Measurements from ENCODE around the gene XPNPEP2. TPM values are rescaled to one million over a fixed set of nuclear protein-coding genes. Genes with fewer than 3 reads are reported as not detected.

XPNPEP2 gene
- total RNA-seq, 1 experiment from 2014 or later: not detected

DNA sequence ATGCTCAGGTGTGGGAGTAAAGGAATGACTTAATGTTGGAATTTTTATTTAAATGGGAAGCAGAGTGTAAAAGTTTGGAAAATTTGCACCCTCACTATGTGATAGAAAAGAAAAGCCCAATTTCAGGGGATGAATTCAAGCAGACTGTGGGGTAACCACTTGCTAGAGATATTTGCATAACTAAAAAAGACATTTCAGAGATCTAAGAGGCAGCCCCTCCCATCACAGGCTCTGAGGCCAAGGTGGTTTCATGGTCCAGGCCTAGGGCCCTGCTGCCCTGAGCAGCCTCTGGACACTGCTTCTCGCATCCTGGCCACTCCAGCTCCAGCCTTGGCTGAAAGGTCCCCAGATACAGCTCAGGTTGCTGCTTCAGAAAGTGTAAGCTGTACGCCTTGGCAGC, 5.9 kb upstream of the XPNPEP2 start:
- ChIA-PET CTCF (no interaction called here), POLR2A (ENCODE audit: unreplicated experiment) (no interaction called here)
- no peak overlapping the region for H3K27ac ChIP-seq
- DNase-seq: no peak
- H3K27me3 ChIP-seq (ENCODE audit: insufficient read depth, low read depth): peaks cover 5% of the 10 kb centered on the region; the same call in 1 of the 2 replicates
- H3K9me2 ChIP-seq (ENCODE audit: insufficient read depth): no peaks in the 10 kb centered on the region
- H3F3A ChIP-seq (ENCODE audit: insufficient read depth, low read depth): no peaks in the 10 kb centered on the region
- intact Hi-C loops (cut with micrococcal nuclease; ENCODE audit: unreplicated experiment): no loop called here
- no peaks in the 10 kb centered on the region for H3K36me3 ChIP-seq (ENCODE audit: low read depth)
- no peaks in the 10 kb centered on the region for H3K79me2 ChIP-seq (ENCODE audit: low read depth)
- no peak overlapping the region for H3K4me2 ChIP-seq
- H3K9me3 ChIP-seq (ENCODE audit: insufficient read depth, low read depth): peaks cover 3% of the 10 kb centered on the region; the same call in 1 of the 2 replicates
- H3K4me1 ChIP-seq (replicated peaks; ENCODE audit: insufficient read depth): peaks cover 5% of the 10 kb centered on the region
- no peak overlapping the region for H2AFZ ChIP-seq
- H4K20me1 ChIP-seq (ENCODE audit: insufficient read depth): no peaks in the 10 kb centered on the region
- TF ChIP-seq CTCF (conservative IDR thresholded peaks at IDR 0.05) (no peak), EZH2 (IDR thresholded peaks at IDR 0.05; ENCODE audit: low read depth) (no peak)
- no peak overlapping the region for H3K4me3 ChIP-seq
- no TSS peak for BruUV-seq (replicated peaks)

- Histone ChIP-seq H2AFZ (no peak overlapping the region), H3F3A (ENCODE audit: insufficient read depth, low read depth) (peaks cover 3% of the 10 kb centered on the region; the same call in 1 of the 2 replicates), H3K9me2 (ENCODE audit: insufficient read depth) (no peaks in the 10 kb centered on the region), H3K4me1 (replicated peaks; ENCODE audit: insufficient read depth) (peaks cover 8% of the 10 kb centered on the region), H3K27me3 (ENCODE audit: insufficient read depth, low read depth) (peaks cover 5% of the 10 kb centered on the region; the same call in 1 of the 2 replicates), H3K4me2 (no peak overlapping the region), H3K27ac (no peak overlapping the region), H3K9me3 (ENCODE audit: insufficient read depth, low read depth) (peaks cover 3% of the 10 kb centered on the region; the same call in 1 of the 2 replicates), H4K20me1 (ENCODE audit: insufficient read depth) (no peaks in the 10 kb centered on the region), H3K36me3 (ENCODE audit: low read depth) (no peaks in the 10 kb centered on the region), H3K79me2 (ENCODE audit: low read depth) (no peaks in the 10 kb centered on the region), H3K4me3 (no peak overlapping the region)
- DNase-seq: no peak
- TF ChIP-seq EZH2 (IDR thresholded peaks at IDR 0.05; ENCODE audit: low read depth): no peak
- TF ChIP-seq CTCF (conservative IDR thresholded peaks at IDR 0.05): no peak
- ChIA-PET CTCF (no interaction called here), POLR2A (ENCODE audit: unreplicated experiment) (no interaction called here)
- intact Hi-C loops (cut with micrococcal nuclease; ENCODE audit: unreplicated experiment): no loop called here
- BruUV-seq (replicated peaks): no TSS peak
Measured at GRCh38 chrX:129733335-129733734, 5.4 kb upstream of the XPNPEP2 start.

- Histone ChIP-seq H3F3A (ENCODE audit: insufficient read depth, low read depth) (peaks cover 7% of the 10 kb centered on the region; the same call in 1 of the 2 replicates), H3K27me3 (ENCODE audit: insufficient read depth, low read depth) (peaks cover 5% of the 10 kb centered on the region; the same call in 1 of the 2 replicates), H3K4me1 (replicated peaks; ENCODE audit: insufficient read depth) (peaks cover 17% of the 10 kb centered on the region), H3K4me3 (no peak overlapping the region), H3K36me3 (ENCODE audit: low read depth) (no peaks in the 10 kb centered on the region), H3K9me2 (ENCODE audit: insufficient read depth) (no peaks in the 10 kb centered on the region), H2AFZ (no peak overlapping the region), H3K4me2 (no peak overlapping the region), H3K79me2 (ENCODE audit: low read depth) (no peaks in the 10 kb centered on the region), H3K9me3 (ENCODE audit: insufficient read depth, low read depth) (no peaks in the 10 kb centered on the region), H3K27ac (no peak overlapping the region), H4K20me1 (ENCODE audit: insufficient read depth) (no peaks in the 10 kb centered on the region)
- BruUV-seq (replicated peaks): no TSS peak
- intact Hi-C loops (cut with micrococcal nuclease; ENCODE audit: unreplicated experiment): no loop called here
- TF ChIP-seq CTCF (conservative IDR thresholded peaks at IDR 0.05): no peak
- no peak for TF ChIP-seq EZH2 (IDR thresholded peaks at IDR 0.05; ENCODE audit: low read depth)
- ChIA-PET CTCF (no interaction called here), POLR2A (ENCODE audit: unreplicated experiment) (no interaction called here)
- no peak for DNase-seq
Measured at GRCh38 chrX:129736491-129736890, 2.3 kb upstream of the XPNPEP2 start.
